CD4-positive, alpha-beta T cell (primary cell): Measurements from ENCODE around the gene LGR6. TPM values are rescaled to one million over a fixed set of nuclear protein-coding genes. Genes with fewer than 3 reads are reported as not detected.

Experiments used
- ATAC-seq: fragments of 200-7000 bp; cut with Tn5 transposase; one replicate; pipeline ENCODE4 v1.10.0; 2022; ENCODE audit warnings: mild to moderate bottlenecking; ENCODE audit not compliant: poor library complexity
- CTCF ChIA-PET: fragments of 350-600 bp; sonication (Branson Sonifier 250); formaldehyde crosslinking; loops from one replicate; lab custom pipeline; 2021; ENCODE audit warnings: antibody characterized with exemption, inconsistent platforms; lab: Charles Lee
- POLR2A ChIA-PET: fragments of 350-600 bp; sonication (Branson Sonifier 250); formaldehyde crosslinking; loops from one replicate; lab custom pipeline; 2021; ENCODE audit warnings: antibody characterized with exemption, inconsistent platforms; lab: Charles Lee
- DNase-seq, 14 experiments: peaks; one replicate each; pipeline ENCODE4 v3.0.0-alpha.2; 2013 to 2020; ENCODE audit warnings: mixed read lengths in 2 of 14
- H3K27ac ChIP-seq, 2 donors: one replicate each; pipeline versions ENCODE4 v1.5.1 to v1.7.0; 2013; ENCODE audit warnings: low read length in 2 of 2, low read depth in 1 of 2, mild to moderate bottlenecking in 1 of 2
- H3K27me3 ChIP-seq, 2 experiments: 1 replicate in 1 of 2; 2 replicates in 1 of 2; pipeline versions ENCODE4 v1.6.1 to v1.7.0; 2013; ENCODE audit warnings: low read length in 2 of 2, control low read depth in 1 of 2, mild to moderate bottlenecking in 1 of 2, moderate library complexity in 1 of 2; ENCODE audit not compliant: insufficient read depth in 2 of 2, control insufficient read depth in 1 of 2
- H3K36me3 ChIP-seq: one replicate; pipeline ENCODE4 v1.6.1; 2013; ENCODE audit warnings: low read length, control low read depth; ENCODE audit not compliant: insufficient read depth
- H3K4me1 ChIP-seq: one replicate; pipeline ENCODE4 v1.6.1; 2013; ENCODE audit warnings: low read length, control low read depth; ENCODE audit not compliant: insufficient read depth
- H3K4me3 ChIP-seq: one replicate; pipeline ENCODE4 v1.5.1; 2013; ENCODE audit warnings: mild to moderate bottlenecking, low read length, moderate library complexity
- H3K9me3 ChIP-seq, 2 experiments: 1 replicate in 1 of 2; 2 replicates in 1 of 2; pipeline versions ENCODE4 v1.6.1 to v1.7.0; 2013; ENCODE audit warnings: low read length in 2 of 2, mild to moderate bottlenecking in 2 of 2, control low read depth in 1 of 2, moderate library complexity in 1 of 2; ENCODE audit not compliant: control insufficient read depth in 1 of 2, insufficient read depth in 1 of 2
- H3K27ac Mint-ChIP-seq: one replicate; pipeline ENCODE4 v1.8.0; 2020; ENCODE audit warnings: mixed read lengths
- H3K27me3 Mint-ChIP-seq: one replicate; pipeline ENCODE4 v1.8.0; 2021; ENCODE audit warnings: mixed read lengths
- H3K36me3 Mint-ChIP-seq: one replicate; pipeline ENCODE4 v1.8.0; 2021; ENCODE audit warnings: low read depth, mixed read lengths
- H3K4me1 Mint-ChIP-seq: one replicate; pipeline ENCODE4 v1.8.0; 2021; ENCODE audit warnings: low read depth, mixed read lengths
- H3K4me3 Mint-ChIP-seq: one replicate; pipeline ENCODE4 v1.8.0; 2020; ENCODE audit warnings: mild to moderate bottlenecking, mixed read lengths
- H3K9me3 Mint-ChIP-seq: one replicate; pipeline ENCODE4 v1.8.0; 2020; ENCODE audit warnings: mixed read lengths
- intact Hi-C, 2 experiments: fragments of 100-400 bp; cut with DNase I in 1 of 2; cut with micrococcal nuclease in 1 of 2; formaldehyde crosslinking; loops; one replicate each; pipeline versions ENCODE4 v1.15.1 to v1.9.0; 2023 to 2025; cut with DNase I, micrococcal nuclease
- total RNA-seq, 174 experiments: library from RNA in 2 of 174; stranded (reverse) in 2 of 174; gene quantifications; one replicate each; pipeline ENCODE4 v1.2.3 and lab custom pipeline; 2021 to 2026
- TF ChIP-seq, protein P1 (sequence below): fragments of 200-600 bp; IDR thresholded peaks from one replicate; pipeline ENCODE4 v1.8.0; 2022; ENCODE audit warnings: antibody characterized with exemption, mild to moderate bottlenecking

LGR6 gene
- total RNA-seq, 2 experiments from 2014 or later = 0.19 to 0.45 TPM

DNA sequence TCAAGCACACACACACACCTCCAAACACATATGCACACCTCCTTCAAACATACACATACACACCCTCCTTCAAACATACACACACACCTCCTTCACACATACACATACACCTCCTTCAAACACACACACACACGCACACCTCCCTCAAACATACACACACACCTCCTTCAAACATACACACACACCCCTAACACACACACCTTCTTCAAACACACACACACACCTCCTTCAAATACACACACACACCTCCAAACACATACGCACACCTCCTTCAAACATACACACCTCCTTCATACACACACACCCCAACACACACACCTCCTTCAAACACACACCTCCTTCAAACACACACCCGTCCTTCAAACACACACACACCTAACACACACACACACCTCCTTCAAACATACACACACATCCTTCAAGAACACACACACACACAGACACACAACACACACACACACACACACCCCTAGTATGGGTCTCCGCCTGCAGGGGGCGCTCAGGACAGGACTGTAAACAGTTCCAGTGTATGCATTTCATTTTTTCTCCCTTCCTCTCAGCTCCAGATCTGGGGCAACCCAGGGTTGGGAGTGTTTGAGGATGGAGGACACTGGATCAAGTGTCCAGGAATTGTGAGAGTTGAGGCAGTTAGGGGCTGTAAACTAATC, 12.1 kb downstream of the LGR6 start:
- no peak for ATAC-seq
- Histone ChIP-seq H3K27ac (no peak overlapping the region), H3K4me3 (no peak overlapping the region), H3K36me3 (no peaks in the 10 kb centered on the region), H3K4me1 (peaks cover 23% of the 10 kb centered on the region), H3K9me3 (no peaks in the 10 kb centered on the region), H3K27me3 (peaks cover 6 to 14% of the 10 kb centered on the region in 2 experiments)
- H3K27ac Mint-ChIP-seq = no peak overlapping the region
- H3K36me3 Mint-ChIP-seq = no peaks in the 10 kb centered on the region
- intact Hi-C loops = no loop called here
- POLR2A ChIA-PET = no interaction called here
- CTCF ChIA-PET = no interaction called here
- peaks cover 12% of the 10 kb centered on the region for H3K4me1 Mint-ChIP-seq
- TF ChIP-seq, protein P1, sequence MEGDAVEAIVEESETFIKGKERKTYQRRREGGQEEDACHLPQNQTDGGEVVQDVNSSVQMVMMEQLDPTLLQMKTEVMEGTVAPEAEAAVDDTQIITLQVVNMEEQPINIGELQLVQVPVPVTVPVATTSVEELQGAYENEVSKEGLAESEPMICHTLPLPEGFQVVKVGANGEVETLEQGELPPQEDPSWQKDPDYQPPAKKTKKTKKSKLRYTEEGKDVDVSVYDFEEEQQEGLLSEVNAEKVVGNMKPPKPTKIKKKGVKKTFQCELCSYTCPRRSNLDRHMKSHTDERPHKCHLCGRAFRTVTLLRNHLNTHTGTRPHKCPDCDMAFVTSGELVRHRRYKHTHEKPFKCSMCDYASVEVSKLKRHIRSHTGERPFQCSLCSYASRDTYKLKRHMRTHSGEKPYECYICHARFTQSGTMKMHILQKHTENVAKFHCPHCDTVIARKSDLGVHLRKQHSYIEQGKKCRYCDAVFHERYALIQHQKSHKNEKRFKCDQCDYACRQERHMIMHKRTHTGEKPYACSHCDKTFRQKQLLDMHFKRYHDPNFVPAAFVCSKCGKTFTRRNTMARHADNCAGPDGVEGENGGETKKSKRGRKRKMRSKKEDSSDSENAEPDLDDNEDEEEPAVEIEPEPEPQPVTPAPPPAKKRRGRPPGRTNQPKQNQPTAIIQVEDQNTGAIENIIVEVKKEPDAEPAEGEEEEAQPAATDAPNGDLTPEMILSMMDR = no peak
- DNase-seq = peak in 1 of 14 experiments; percentile 27
- no peak overlapping the region for H3K4me3 Mint-ChIP-seq
- peaks cover 7% of the 10 kb centered on the region for H3K27me3 Mint-ChIP-seq
- no peaks in the 10 kb centered on the region for H3K9me3 Mint-ChIP-seq

DNA sequence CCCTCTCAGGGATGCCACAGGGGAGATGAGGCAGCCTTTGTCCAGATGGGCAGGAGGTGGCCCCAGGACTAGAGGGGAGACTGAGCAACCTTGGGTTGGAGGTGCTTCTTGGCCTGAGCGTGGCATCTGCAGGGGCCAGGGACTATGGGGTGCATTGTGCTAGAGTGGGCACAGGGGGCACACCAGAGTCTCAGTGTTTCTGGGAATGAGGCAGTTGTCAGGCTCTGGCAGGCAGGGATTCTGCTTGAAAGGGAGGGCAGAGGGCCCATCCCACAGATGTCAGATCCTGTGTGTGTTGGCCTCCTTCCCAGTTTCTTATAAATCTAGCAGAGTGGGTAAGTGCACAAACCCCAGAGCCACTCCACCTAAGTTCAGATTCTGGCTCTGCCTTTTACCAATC, 13.7 kb downstream of the LGR6 start:
- no peaks in the 10 kb centered on the region for H3K9me3 ChIP-seq
- no peaks in the 10 kb centered on the region for H3K36me3 ChIP-seq
- Mint-ChIP-seq H3K36me3 (no peaks in the 10 kb centered on the region), H3K27ac (no peak overlapping the region), H3K4me3 (no peak overlapping the region), H3K27me3 (peaks cover 21% of the 10 kb centered on the region), H3K9me3 (no peaks in the 10 kb centered on the region), H3K4me1 (no peaks in the 10 kb centered on the region)
- ChIA-PET CTCF (no interaction called here), POLR2A (no interaction called here)
- intact Hi-C loops = no loop called here
- H3K4me1 ChIP-seq = peaks cover 7% of the 10 kb centered on the region
- TF ChIP-seq, protein P1 = no peak
- ATAC-seq (no peak), DNase-seq (no peak)
- peaks cover 9 to 19% of the 10 kb centered on the region in 2 experiments for H3K27me3 ChIP-seq
- H3K27ac ChIP-seq = no peak overlapping the region
- no peak overlapping the region for H3K4me3 ChIP-seq

DNA sequence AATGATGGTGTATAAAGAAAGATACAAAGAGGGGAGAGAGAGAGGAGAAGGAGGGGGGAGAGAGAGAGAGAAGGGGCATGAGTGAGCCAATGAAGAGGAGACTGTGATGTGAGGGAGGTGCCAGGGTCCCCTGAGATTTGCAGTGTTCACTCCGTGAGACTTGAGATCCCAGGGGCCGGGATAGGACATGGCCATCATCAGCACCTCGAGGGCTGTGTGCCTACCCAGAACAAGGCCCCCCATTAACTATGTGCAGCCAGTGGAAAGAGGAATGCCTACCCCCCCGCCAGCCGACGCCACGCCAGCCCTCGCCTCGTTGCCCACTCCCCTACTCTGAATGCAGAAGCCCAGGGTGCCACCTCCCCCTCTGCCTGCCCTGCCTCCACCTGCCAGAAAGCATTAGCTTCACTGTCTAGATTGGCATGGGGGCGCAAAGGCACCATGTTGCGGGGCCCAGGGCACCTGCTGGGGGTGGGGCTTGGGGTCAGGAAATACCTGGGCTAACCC, 14.8 kb downstream of the LGR6 start:
- no peak overlapping the region for H3K27ac ChIP-seq
- H3K4me1 ChIP-seq = peaks cover 3% of the 10 kb centered on the region
- H3K27me3 Mint-ChIP-seq = peaks cover 32% of the 10 kb centered on the region
- no peak overlapping the region for H3K27ac Mint-ChIP-seq
- no peak for DNase-seq
- no peaks in the 10 kb centered on the region for H3K9me3 ChIP-seq
- H3K27me3 ChIP-seq = peaks cover 18 to 30% of the 10 kb centered on the region in 2 experiments
- H3K9me3 Mint-ChIP-seq = no peaks in the 10 kb centered on the region
- ChIA-PET POLR2A (no interaction called here), CTCF (no interaction called here)
- TF ChIP-seq, protein P1 = no peak
- no peak overlapping the region for H3K4me3 ChIP-seq
- ATAC-seq = no peak
- H3K4me1 Mint-ChIP-seq = no peaks in the 10 kb centered on the region
- no peaks in the 10 kb centered on the region for H3K36me3 Mint-ChIP-seq
- no peak overlapping the region for H3K4me3 Mint-ChIP-seq
- intact Hi-C loops = no loop called here
- no peaks in the 10 kb centered on the region for H3K36me3 ChIP-seq
